Activated CD8-positive, alpha-beta memory T cell treated with anti-CD3 and anti-CD28 coated beads for 24 hours (primary cell): ENCODE results near the gene MED28.
A peak's percentile ranks its signal among the peaks of the same experiment; 100 is the strongest.
"Not testable (repeated sequence)": the region's sequence is repeated elsewhere in the genome, so short reads cannot be mapped to it uniquely, and the experiment has no call there.

ENCODE experiments used
- DNase-seq: peaks from one replicate; pipeline ENCODE4 v3.0.0-alpha.2; 2020

Gene MED28

GRCh38 chr4:17619416-17620105 lies 5.1 kb downstream of the MED28 start:
- DNase-seq, result no peak

- peak; percentile 28 for DNase-seq
These were observed 9.1 kb downstream of the MED28 start for GRCh38 chr4:17623451-17624001.

- peak; percentile 24 for DNase-seq
These were observed 10.4 kb downstream of the MED28 start for GRCh38 chr4:17624821-17625220.

- DNase-seq, result peak; percentile 9
These were observed 15.8 kb downstream of the MED28 start for GRCh38 chr4:17630228-17630627.

- no peak for DNase-seq
These were observed 19.2 kb downstream of the MED28 start for GRCh38 chr4:17633600-17633999.

- no peak for DNase-seq
These were observed 20.6 kb downstream of the MED28 start for GRCh38 chr4:17635056-17635455.

GRCh38 chr4:17636341-17636695 lies 21.9 kb downstream of the MED28 start:
- DNase-seq, result no peak

GRCh38 chr4:17636696-17637622 lies 22.5 kb downstream of the MED28 start:
- peak; percentile 88 for DNase-seq

- DNase-seq, result no peak
These were observed 24.7 kb downstream of the MED28 start for GRCh38 chr4:17639136-17639535.

- no peak for DNase-seq
These were observed 27.9 kb downstream of the MED28 start for GRCh38 chr4:17642398-17642783.

- DNase-seq, result no peak
These were observed 32.3 kb downstream of the MED28 start for GRCh38 chr4:17646693-17647092.

- no peak for DNase-seq
These were observed 32.9 kb downstream of the MED28 start for GRCh38 chr4:17647176-17647806.

GRCh38 chr4:17647927-17648326 lies 33.5 kb downstream of the MED28 start:
- DNase-seq, result no peak

- no peak for DNase-seq
These were observed 36.0 kb downstream of the MED28 start for GRCh38 chr4:17650406-17650805.

- no peak for DNase-seq
These were observed 40.3 kb downstream of the MED28 start for GRCh38 chr4:17654701-17655100.

- DNase-seq, result no peak
These were observed 42.6 kb downstream of the MED28 start for GRCh38 chr4:17657090-17657489.

GRCh38 chr4:17657849-17658248 lies 43.4 kb downstream of the MED28 start:
- DNase-seq, result no peak

- not testable (repeated sequence) for DNase-seq
These were observed 44.8 kb downstream of the MED28 start for GRCh38 chr4:17659196-17659595.

GRCh38 chr4:17662694-17663093 lies 48.3 kb downstream of the MED28 start:
- DNase-seq, result no peak

- DNase-seq, result no peak
These were observed 50.3 kb downstream of the MED28 start for GRCh38 chr4:17664755-17665154.

- no peak for DNase-seq
These were observed 50.9 kb downstream of the MED28 start for GRCh38 chr4:17665346-17665745.

- no peak for DNase-seq
These were observed 51.4 kb downstream of the MED28 start for GRCh38 chr4:17665852-17666251.

- DNase-seq, result no peak
These were observed 52.8 kb downstream of the MED28 start for GRCh38 chr4:17667253-17667652.
